Gastroesophageal sphincter (tissue), 3 donors: ENCODE measurements around the gene LCN9.

Experiments used
- POLR2A ChIP-seq, 2 donors: fragments of 450-650 bp; IDR thresholded peaks; one replicate each; pipeline ENCODE4 v1.6.1; 2017; ENCODE audit warnings: antibody characterized with exemption in 2 of 2, mild to moderate bottlenecking in 2 of 2, moderate library complexity in 1 of 2
- POLR2AphosphoS5 ChIP-seq: sonication (generic); formaldehyde crosslinking; IDR thresholded peaks from one replicate; pipeline ENCODE4 v1.6.1; 2017; ENCODE audit warnings: antibody characterized with exemption
- TF ChIP-seq, protein P1 (sequence below), 4 experiments: fragments of 200-600 bp in 2 of 4; fragments of 450-650 bp in 2 of 4; sonication (generic) in 1 of 4; IDR thresholded peaks; one replicate each; pipeline ENCODE4 v1.5.1; 2017 to 2019; ENCODE audit warnings: antibody characterized with exemption in 4 of 4, mild to moderate bottlenecking in 2 of 4, moderate library complexity in 2 of 4

DNA sequence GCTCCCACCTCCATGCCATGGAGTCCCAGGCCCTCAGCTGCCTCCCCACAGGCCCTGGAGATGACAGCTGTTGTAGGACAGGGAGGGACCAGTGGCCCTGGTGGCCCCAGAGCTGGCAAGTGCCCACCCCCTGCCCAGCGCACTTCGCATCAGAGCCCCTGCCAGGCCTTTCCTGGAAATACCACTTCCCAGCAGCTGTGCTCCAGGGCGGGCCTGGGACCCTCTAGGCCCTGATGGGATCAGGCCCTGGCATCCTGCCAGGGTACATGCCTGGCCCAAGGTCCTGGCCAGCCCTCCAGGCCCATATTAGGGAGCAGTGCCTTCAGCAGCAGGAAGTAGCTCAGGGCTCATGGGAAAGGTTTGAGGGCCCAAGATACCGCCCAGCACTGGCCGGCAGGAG lies 41.4 kb downstream of the LCN9 start:
- TF ChIP-seq, protein P1, sequence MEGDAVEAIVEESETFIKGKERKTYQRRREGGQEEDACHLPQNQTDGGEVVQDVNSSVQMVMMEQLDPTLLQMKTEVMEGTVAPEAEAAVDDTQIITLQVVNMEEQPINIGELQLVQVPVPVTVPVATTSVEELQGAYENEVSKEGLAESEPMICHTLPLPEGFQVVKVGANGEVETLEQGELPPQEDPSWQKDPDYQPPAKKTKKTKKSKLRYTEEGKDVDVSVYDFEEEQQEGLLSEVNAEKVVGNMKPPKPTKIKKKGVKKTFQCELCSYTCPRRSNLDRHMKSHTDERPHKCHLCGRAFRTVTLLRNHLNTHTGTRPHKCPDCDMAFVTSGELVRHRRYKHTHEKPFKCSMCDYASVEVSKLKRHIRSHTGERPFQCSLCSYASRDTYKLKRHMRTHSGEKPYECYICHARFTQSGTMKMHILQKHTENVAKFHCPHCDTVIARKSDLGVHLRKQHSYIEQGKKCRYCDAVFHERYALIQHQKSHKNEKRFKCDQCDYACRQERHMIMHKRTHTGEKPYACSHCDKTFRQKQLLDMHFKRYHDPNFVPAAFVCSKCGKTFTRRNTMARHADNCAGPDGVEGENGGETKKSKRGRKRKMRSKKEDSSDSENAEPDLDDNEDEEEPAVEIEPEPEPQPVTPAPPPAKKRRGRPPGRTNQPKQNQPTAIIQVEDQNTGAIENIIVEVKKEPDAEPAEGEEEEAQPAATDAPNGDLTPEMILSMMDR (IDR thresholded peaks at IDR 0.05), result no peak
- TF ChIP-seq POLR2AphosphoS5 (no peak), POLR2A (IDR thresholded peaks at IDR 0.05) (no peak)
